A172 (cell line): ENCODE results near the gene PRDM10. TPM values are rescaled to one million over a fixed set of nuclear protein-coding genes. Genes with fewer than 3 reads are reported as not detected.

ENCODE experiments used
- DNase-seq: peaks from one replicate; pipeline ENCODE4 v3.0.0-alpha.2; 2015; ENCODE audit warnings: low spot score
- total RNA-seq: library from RNA; depleted of rRNA; stranded (reverse); fragments of >200 nt; shearing (Covaris generic); gene quantifications from 2 replicates; pipeline ENCODE4 v1.2.3, GENCODE V29; 2014

The PRDM10 gene
- total RNA-seq, 1 experiment from 2014 or later: 5.5 TPM

DNA sequence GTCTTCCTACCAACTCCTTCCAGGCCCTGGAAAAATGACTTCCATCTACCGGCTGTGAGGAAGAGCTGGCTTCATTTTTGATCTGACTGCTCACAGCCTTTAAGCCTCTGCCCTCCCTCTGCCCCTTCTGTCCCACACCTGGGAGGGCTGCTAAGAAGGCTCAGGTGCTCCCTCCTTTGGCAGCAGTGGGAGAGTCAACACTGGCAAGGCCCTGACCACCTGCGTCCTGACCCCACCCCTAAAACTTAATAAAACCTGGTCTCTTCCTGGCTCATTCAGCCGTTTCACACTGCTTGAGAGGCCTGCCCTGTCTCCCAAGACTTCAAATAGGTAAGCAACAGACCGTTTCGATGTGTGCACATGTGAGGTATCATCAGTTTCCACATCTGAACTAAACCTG, 55.2 kb downstream of the PRDM10 start:
- no peak for DNase-seq

DNA sequence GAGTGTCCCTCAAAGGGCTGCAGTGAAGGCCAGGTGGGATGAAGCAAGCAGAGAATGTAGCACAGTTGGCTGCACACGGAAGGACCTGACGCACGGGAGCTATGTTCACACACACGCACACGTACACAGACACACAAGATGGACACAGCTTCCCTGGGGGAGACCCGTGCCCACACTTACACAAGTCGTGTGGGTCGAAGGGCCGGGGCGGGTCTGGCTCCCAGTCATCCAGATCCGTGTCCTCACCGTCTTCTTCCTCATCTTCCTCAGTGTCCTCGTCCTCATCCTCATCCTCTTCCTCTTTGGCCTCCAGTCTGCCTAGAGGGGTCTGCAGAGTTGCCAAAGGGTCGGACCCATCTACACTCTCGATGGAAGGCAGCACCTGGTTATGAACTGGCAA, 55.7 kb downstream of the PRDM10 start:
- DNase-seq: no peak

DNA sequence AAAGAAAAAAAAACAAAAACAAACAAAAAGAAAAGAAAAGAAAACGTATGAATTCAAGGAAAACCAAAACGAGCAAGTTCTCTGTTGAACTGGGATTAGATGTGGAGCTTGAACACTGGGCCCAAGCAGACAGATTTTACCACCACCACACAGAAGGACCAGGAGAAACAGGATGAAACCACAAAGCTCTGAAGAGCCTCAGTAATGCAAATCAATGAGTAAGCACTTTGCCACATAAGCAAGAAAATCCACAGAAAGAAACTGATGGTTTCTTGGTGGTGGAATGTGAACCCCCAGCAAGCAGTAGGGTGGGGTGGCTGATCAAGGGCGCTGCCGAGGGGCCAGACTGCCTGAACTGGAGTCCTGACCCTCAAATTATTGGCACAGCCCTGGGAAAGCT, 56.4 kb downstream of the PRDM10 start:
- DNase-seq: no peak

DNA sequence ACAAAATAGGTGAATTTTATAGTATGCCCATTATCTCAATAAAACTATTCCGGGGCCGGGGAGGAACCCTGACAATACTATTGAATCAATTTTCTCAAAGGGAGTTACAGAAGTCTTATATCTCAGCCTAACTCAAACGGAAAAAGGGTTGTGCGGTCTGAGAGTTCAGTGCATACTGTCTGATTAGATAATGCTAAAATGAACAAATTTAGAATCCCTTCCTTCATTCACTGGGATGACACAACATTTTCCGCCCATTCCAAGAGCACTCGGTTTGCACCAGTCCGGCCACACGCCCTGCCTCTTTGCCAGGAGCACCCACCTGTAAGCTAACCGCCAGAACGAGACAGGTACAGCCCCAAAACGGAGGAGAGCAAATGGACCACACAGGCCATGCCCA, 57.3 kb downstream of the PRDM10 start:
- no peak for DNase-seq

DNA sequence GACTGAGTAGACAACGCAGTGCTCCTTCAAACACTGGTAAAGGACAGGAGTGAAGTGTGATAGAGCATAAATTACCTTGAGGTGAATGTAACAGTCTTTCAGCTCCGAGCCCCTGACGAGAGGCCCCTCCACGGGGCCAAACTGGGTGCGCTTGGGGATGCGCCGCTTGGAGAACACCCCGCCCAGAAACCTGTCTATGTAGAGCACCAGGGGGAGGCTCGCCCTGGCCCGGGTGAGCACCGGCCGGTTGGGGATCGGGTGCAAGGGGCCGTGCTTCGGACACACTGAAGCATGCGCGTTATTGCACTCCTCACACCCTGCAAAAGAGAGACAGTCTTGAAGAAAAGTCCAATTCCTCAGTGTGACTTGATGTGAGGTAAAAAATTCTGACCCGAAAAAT, 57.9 kb downstream of the PRDM10 start:
- no peak for DNase-seq

DNA sequence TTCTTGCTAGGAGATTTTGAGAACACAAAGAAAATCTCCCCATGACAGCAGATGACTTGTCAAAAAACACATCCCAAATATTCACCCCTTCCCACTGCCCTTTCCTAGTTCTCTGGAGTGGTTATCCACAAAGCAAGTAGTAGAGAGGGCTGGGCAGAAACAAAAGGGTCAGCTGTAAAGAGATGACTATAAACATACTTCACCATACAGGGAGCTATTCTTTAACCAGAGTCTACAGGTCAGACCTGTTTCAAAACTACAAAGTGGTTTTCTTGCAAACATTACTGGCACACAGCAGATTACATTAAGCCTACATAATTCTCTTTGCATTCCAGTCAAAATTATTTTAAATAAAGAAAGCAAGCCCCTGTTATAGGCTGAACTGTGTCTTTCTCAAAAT, 59.6 kb downstream of the PRDM10 start:
- no peak for DNase-seq

DNA sequence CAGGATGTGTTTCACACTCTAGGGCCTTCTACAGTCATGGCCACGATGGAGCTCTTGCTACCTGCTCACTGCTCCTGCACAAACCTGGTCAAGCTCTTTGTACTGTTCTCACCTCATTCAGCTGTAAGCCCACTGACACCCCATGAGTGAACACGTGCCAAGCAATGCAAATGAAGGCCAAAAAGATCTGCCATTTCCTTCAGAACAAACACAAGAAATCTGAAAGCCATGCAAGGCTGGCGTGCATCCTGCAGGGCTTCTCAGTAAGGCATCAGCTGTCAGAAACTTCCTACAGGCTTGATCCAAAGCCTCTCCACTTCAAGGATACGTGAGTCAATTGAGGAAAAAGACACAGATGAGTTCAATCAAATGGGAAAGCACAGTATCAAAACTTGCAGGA, 63.1 kb downstream of the PRDM10 start:
- DNase-seq: no peak

DNA sequence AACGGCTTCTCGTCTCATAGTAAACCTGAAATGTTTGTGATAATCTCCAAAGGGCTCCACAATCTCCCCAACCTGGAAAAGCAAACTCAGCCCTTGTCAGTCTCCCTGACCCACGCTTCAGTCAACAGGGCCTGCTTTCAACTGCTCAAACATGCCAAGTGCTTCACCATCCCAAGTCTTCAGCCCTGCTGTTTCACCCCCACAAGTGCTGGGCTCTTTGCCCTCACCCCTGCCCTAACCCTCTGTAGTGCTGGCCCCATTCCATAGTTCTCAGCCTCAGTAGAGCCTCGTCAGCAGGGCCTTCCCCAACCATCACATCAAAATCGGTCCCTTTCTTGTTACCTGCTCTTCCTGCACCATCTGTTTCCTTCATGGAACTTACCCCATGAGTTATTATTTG, 63.9 kb downstream of the PRDM10 start:
- DNase-seq: no peak

DNA sequence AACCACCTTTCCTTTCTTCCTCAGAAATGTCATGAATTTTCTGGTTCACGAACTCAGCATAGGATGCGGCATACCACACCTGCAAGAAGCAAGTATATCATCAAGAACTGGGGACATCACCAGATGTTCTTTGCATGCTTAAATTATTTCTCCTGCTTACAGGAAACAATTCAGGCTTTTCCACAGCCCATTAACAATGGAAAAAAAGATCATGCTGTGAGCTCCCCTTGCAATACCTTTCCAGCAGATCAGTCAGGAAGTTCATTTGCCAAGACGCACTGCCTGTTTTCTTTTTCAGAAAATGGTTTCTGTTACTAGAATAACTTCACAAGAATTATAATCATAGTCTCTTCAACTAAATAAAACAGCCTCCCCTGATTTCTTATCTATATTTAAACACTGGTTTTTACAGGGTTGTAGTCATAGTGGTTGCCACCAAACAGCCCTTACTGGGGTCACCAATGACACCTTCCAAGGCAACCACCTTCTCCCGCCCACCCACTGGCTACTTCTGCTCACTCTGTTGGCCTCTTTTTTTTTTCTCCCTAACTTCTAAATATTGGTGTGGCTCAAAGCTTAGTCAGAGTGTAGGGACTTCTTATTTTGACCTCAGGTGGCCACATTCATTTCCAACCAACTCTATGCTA, 64.9 kb downstream of the PRDM10 start:
- no peak for DNase-seq

DNA sequence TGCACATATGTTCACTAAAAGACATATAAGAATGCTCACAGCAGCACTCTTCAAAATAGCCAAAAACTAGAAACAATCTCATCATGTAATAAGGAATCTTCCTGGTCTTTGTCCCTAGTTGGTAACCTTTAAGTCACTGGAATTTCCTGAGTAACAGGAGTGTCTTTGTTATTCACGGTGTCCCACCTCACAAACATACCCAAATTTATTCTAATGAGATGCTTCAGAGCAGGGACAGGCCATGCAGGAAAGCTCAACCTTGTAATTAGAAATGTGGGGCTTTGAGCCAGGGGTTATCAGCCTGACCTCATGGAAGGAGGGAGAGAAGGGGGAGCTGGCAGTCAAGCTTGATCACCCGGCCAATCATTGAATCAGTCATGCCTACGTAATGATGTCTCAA, 66.9 kb downstream of the PRDM10 start:
- no peak for DNase-seq

DNA sequence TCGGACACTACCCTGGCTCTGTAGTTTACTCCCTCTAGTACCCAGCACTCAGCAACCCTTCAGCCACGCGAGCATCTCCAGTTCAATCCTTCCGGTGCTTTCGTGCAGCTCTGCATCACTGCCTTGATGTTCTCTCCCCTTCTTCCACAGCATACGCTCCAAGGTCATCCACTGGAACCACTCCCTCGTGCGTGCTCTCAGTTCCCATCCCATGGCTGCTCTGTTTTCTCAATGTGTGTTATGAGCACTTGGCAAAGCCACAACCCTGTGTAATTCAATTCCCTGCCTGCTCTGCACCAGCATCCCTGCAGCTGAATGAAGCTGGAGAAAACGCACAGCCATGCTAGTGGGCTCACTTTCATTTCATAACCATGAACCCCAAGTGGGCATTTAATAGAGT, 68.7 kb downstream of the PRDM10 start:
- DNase-seq: no peak

DNA sequence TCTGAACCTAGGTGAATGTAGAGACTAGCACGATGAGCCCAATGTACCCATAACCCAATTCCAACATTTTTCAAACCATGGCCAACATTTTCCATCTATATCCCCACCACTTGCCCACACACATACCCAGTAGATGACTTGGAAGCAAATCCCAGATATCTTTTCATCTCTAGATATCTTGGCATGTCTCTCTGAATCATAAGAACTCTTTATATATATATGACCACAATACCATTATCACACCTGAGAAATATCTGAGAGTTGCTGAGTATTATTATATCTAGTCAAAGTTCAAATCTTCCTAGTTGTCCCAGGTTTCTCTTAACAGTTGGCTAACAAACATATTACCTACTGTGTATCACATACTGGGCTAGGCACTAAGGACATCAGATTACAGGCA, 69.4 kb downstream of the PRDM10 start:
- no peak for DNase-seq

DNA sequence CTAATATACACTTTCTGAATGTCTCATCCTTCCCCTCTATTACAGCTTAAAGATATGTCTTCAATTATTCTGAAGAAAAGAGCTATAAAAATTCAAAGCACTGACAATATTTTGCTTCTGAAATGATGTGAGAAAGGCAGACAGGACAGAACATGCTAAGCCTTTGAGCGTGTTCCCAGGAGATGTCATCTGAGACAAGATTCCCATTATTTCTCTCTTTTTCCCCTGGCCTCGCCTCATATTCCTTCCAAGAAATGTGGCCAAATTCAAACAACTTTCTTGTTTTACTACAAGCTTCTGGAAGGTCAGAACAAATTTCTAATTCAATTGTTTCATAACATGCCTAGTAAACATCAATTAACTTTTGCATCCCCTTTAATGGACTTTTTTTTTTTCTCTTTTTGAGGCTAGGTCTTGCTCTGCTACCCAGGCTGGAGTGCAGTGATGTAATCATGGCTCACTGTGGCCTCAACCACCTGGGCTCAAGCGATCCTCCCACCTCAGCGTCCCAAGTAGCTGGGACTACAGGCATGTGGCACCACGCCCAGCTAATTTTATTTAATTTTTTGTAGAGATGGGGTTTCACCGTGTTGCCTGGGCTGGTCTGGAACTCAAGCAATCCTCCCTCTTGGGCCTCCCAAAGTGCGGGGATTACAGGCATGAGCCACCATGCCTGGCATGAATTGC, 70.1 kb downstream of the PRDM10 start:
- no peak for DNase-seq

DNA sequence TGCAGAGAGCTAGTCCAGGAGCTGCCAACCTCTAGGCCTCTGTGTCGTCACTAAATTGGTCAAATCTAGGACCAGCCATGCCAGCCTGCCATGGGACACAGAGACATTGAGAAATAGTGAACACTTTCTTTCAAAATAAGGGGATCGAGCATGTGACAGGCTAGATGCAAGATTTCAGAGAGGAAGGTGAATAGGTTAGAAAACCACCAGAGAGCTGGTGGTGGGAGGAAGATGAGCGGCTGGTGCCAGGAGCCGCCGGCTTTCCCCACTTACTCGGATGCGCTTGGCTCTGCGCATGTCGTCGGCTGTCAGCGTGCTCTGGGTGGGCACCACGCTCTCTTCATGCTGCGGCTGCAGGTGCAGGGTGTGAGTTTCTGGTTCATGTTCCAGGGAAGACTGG, 71.9 kb downstream of the PRDM10 start:
- DNase-seq: no peak

DNA sequence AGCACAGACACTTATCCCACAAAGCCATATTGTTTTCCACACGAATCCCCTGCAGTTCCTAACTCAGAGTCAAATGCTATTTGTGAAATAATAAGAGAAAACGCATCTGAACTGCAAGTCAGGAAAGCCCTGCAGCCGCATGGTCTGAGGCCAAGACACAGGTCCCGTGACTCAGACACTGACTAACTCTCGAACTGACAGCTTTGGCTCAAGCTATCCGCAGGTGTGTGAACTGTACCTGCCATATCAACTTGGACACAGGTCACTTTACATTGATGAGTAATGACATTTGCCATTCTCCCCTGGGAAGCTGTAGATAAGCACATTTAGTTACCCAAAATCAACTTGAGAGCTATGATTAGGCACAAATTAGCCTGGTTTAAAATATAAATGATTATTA, 72.3 kb downstream of the PRDM10 start:
- DNase-seq: no peak

DNA sequence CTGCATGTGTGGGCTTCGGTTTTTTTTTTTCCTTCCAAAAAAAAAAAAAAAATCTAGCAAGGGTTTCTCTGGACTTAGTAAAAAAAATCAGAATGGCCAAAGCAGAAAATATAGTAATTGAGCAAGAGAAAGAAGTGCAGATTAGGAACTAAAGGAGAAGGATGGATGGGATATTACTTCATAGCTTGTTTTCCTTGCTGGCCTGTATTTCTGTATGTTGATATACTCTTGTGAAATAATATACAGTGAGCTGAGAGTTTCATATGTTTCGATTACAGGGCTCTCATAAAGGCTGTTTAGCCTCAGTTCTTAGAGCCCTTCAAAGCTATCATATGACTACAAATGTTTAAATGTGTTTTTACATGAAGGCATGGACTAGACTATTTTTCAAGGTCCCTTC, 72.9 kb downstream of the PRDM10 start:
- DNase-seq: no peak

DNA sequence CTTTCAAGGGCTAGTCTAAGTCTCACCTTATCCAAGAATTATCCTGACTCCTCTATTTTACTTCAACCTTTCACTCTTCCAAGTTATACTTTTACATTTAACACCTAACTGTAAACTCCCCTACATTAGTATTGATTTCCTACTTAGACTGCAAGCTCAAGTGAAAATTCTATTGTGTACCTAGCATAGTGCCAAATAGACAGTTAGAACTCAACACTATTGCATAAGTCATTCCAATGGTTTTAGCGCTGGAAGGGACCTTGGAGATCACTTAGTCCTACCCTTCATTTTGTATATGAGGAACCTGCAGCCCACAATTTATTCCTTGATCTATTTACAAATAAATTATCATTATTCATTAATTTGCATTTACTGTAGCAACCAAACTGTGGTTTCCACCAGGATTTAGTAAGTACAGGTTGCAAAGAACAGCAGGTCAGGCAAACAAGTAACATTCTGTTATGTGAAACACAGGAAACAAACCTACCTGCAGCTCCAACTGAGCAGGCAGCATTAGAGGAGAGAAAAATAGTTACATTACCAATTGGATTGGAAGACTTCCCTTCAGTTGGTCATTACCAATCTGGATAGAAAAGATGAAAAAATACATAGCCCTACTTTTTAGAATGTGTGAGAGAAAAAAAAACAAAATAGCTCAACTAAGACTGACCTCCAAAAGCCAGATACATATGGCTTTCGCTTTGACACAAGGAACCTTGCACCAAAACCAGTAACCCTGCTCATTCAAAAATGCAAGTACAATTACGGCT, 73.5 kb downstream of the PRDM10 start:
- DNase-seq: no peak

DNA sequence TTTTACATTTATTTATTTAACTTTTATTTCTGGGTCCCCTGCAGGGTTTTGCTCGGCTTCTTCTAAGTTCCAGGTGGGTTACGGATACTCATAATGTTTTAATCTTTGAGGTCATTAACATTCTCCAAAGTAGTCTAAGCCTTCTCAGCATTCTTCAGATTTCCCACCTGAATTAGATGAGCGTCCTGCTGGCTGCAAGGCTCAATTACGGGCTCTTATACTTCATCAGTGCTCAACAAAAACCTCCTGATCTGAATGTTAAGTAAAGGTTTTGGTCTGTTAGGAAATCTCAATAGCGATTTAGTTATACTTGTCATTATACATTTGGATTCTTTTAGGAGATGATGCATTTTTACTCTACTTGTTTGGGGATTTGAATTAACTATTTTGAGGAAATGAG, 80.0 kb downstream of the PRDM10 start:
- DNase-seq: no peak

DNA sequence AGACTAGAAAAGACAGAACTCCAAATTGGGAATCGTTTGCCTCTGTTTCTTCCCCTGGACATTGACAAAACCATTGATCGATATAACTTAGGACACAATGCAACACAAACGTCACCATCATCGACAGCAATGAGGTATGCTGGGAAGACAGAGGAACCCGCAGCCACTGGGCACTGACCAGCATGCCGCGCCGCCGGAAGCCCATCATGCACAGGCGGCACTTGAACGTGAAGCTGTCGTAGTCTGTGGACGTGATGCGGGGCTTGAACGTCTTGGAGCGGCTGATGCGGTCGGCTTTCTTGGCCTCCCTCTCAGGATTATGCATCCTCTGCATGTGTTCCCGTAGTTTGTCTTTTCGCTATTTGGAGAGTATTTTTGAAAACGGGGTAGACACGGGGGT, 84.3 kb downstream of the PRDM10 start:
- no peak for DNase-seq

DNA sequence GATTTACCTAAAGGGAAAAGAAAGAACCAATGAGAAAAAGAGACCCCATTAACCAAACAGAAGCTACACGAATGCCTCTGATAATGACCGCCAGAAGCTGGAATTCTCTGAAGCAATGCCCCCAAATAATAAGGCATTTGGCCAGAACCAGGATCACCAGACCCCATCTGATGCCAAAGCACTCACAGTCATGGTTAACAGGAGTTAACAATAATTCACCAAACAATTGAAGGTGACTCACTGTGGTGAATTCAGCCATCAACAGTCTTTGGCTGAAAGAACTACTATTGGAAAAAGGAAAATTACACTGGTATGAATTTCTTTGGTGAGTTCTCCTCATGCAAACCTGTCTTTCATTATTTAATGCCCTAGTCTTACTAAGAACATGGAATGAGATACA, 85.4 kb downstream of the PRDM10 start:
- DNase-seq: no peak

DNA sequence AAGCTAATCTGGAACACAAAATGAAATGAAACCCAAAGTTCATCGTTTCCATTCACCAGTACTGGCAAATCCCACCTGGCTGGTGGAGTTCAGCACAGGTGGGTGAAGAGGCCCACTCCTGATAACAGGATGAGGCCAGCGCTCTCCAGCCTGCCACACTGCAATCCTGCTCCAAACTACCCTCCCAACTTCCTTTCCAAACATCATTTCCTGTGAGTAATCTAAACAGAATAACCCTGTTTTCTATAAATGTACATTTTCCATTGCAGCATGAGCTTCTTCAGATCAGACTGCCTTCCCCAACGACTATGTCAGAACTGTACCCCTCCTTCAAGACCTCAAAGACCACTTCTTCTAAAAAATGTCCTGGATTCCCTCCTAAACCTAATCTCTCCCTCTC, 91.3 kb downstream of the PRDM10 start:
- DNase-seq: no peak

DNA sequence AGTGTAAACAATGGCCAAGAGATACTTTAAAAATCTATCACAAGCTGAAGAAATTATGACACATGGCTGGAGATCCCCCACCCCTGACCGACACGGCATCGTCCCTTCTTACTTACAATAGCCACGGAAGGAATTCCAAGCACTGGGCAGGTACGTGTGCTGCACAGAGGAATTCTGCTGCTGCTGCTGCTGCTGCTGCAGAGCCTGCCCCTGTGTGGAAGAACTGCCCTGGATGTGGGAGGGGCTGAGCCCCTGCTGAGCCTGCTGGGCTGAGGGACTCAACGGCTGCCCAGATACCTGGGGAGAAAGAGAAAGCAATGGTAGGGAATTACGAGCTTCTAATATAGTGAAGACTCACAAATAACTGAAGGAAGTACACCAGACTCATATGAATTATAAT, 92.3 kb downstream of the PRDM10 start:
- no peak for DNase-seq

DNA sequence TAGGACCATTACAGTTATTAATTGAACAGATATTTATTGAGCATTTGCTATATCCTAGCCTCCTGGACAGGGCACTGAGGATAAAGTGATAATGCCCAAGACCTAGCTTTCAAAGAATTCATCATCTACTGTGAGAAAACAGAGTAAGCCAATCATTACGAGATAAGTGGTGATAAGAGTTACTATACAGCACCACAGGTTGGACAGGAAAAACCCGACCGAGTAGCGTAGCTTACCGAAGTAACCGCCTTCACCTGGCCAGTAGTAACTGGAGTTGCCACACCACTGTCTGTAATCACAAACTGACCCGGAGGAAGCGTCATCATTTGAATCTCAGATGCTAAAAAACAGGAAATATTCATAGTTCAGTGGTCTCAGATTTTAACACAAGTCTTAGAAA, 97.2 kb downstream of the PRDM10 start:
- no peak for DNase-seq
